Right lobe of liver (tissue), 4 donors: Measurements from ENCODE around the gene RGS7BP.

Experiments
- POLR2A ChIP-seq: fragments of 450-650 bp; IDR thresholded peaks from one replicate; pipeline ENCODE4 v1.6.1; 2017; ENCODE audit warnings: antibody characterized with exemption, mild to moderate bottlenecking
- TF ChIP-seq, protein P1 (sequence below), 4 donors: fragments of 200-600 bp in 3 of 4; fragments of 450-650 bp in 1 of 4; IDR thresholded peaks; one replicate each; pipeline versions ENCODE4 v1.5.1 to v1.8.0; 2016 to 2022; ENCODE audit warnings: antibody characterized with exemption in 4 of 4, mild to moderate bottlenecking in 2 of 4
- donor health status: DM: no; HTN: no; CAD: no.
- donor health status: DM: no; HTN: no; CAD: no.
- donor health status: DM: no; HTN: yes; CAD: no.

DNA sequence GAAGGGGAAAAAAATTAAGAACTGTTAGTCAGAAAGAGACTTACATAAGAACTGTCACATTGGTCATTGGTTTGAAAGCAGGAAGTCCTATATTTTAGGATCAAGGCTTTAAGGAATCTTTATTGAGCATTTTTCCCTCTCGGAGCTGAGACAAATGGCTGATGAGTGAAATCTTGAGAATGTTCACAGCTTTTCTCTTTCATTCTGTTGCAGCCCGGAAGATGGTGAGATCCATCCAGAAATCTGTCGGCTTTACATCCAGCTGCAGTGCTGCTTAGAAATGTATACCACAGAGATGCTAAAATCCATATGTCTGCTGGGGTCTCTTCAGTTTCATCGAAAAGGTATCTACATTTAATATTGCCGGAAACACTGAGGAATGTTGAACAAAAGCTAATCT lies 69.7 kb downstream of the RGS7BP start:
- TF ChIP-seq, protein P1, sequence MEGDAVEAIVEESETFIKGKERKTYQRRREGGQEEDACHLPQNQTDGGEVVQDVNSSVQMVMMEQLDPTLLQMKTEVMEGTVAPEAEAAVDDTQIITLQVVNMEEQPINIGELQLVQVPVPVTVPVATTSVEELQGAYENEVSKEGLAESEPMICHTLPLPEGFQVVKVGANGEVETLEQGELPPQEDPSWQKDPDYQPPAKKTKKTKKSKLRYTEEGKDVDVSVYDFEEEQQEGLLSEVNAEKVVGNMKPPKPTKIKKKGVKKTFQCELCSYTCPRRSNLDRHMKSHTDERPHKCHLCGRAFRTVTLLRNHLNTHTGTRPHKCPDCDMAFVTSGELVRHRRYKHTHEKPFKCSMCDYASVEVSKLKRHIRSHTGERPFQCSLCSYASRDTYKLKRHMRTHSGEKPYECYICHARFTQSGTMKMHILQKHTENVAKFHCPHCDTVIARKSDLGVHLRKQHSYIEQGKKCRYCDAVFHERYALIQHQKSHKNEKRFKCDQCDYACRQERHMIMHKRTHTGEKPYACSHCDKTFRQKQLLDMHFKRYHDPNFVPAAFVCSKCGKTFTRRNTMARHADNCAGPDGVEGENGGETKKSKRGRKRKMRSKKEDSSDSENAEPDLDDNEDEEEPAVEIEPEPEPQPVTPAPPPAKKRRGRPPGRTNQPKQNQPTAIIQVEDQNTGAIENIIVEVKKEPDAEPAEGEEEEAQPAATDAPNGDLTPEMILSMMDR (IDR thresholded peaks at IDR 0.05) = no peak
- no peak for TF ChIP-seq POLR2A
